GM18499 (cell line): Measurements from ENCODE around the gene USP7.

Source experiments
- ATAC-seq: cut with Tn5 transposase; IDR thresholded peaks from one replicate; pipeline ENCODE4 v1.9.1; 2021; ENCODE audit warnings: moderate number of reproducible peaks; ENCODE audit not compliant: insufficient read depth, unreplicated experiment

Gene USP7

GRCh38 chr16:8867216-8867931 is 96.3 kb downstream of the USP7 start:
- no peak for ATAC-seq

GRCh38 chr16:8866884-8867215 is 96.9 kb downstream of the USP7 start:
- no peak for ATAC-seq

GRCh38 chr16:8866118-8866883 is 97.4 kb downstream of the USP7 start:
- ATAC-seq, result no peak

DNA sequence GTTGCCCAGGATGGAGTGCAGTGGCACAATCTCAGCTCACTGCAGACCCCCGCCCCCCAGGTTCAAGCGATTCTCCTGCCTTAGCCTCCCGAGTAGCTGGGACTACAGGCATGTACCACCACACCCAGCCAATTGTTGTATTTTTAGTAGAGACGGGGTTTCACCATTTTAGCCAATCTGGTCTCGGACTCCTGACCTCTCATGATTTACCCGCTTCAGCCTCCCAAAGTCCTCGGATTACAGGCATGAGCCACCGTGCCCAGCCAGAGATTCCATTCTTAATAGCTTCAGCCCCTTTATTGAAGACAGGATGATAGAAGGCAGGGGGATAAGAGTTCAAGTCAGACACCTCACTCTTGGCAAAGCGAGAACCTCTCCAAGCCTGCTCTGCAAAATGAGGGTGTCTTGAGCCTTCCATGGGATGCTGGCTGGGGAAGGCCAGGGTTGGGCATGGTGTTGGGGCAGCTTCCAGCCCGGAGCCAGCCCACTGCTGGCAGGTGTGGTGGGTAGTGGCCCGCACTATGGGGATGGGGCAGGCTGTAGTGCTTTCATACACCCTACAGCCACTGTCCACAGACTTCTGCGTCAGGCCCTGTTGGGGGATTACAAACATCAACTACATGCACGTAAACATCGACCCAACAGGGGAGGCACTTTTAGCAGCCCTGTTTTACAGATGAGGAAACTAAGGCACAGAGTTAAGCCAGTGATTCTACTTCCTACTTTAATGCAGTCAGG is 98.4 kb downstream of the USP7 start:
- no peak for ATAC-seq

DNA sequence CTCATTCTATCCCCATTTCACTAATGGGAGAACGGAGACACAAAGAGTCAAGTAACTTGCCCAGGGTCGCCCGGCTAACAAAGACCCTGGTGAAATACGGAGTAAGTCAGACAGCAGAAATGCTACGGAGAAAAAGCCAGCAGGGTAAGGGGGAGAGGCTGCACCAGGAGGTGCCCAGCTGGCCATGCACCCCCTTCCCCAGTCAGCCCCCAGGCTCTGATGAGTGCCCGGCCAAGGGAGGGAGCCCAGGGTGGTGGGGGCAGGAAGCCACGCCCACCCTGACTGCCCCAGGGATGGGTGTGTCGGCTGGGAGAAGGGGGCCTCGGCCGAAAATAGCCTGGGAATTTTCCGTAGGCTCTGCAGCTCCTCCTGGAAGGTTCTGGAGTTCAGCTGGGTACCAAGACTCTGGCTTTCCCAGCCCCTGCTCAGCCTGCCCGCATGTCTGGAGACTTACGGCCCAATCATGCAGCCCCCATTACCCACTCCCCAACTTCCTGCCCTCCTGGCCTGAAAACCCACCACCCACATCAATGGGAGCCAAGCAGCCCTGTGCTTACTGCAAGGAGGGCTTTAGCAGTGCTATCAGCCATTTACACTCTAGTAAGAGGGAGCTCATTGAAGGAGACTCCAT is 99.1 kb downstream of the USP7 start:
- ATAC-seq, result no peak

DNA sequence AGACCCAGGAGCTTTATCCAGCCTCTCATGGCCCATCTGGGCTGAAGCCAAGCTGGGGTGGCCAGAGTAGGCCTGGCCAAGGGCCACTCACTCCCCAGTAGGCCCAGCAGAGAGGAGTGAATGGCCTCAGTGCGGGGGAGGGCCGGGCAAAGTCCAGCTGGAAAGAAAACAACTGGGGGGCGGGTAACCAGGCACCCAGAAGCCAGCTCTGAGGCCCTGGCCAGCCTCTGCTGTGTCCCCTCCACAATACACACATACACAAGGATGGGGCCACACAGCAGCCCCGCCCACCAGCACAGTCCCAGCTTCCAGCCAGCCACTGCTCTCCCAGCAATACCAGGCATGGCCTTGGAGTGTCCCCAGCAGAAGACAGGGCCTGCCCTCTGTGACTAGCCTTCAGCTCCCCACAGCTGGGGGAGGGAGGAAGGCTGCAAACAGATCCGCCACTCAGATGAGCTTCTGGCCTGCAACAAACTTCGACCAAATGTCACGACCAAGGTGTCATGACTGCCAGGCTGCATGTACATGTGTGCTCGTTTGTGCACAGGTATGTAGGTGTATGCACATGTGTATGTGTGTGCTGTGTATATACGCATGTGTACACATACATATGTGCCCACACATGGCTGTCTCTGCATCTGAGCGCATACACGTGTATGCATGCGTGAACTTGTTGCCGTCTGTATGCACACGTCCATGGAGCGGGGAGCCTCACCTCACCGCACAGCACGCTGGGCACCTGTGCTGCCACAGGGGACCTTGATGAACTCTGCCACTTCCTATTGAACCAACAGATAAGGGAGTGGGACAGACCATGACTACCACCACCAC is 99.9 kb downstream of the USP7 start:
- no peak for ATAC-seq

DNA sequence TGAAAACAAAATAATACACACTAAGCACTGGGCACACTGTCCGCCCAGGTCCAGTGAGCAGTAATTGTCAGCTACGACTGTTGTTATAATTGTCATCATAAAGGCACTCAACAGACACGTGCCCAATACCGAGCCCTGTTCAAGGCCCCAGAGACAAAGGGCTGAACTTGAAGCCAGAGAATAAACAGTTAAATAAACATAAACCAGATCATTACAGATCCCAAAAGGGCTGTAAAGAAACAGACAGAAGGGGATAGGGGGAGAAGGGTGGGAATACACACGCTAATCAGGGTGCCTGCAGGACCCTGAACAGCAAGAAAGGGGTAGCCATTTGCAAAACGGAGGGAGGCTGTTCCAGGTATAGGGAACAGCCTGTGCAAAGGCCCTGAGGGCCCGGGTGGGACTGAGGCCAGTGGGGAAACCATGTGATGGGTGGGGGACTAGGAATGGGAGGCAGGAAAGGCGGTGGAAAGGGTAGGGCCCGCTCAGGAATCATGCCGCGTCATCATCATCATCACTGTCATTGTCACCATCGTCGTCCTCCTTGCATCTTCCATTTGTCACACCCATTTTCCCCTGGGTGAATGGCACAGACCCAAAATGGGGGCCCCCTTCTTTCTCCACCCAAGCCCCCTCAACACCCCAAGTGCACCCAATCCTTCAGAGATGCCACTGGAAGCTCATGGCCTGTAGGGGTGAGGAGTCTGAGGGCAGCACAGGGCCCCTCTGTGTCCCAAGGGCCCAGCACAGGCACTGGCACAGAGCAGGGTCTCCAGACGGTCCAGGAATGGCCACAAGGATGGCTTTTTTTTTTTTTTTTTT is 101.2 kb downstream of the USP7 start:
- ATAC-seq, result no peak

DNA sequence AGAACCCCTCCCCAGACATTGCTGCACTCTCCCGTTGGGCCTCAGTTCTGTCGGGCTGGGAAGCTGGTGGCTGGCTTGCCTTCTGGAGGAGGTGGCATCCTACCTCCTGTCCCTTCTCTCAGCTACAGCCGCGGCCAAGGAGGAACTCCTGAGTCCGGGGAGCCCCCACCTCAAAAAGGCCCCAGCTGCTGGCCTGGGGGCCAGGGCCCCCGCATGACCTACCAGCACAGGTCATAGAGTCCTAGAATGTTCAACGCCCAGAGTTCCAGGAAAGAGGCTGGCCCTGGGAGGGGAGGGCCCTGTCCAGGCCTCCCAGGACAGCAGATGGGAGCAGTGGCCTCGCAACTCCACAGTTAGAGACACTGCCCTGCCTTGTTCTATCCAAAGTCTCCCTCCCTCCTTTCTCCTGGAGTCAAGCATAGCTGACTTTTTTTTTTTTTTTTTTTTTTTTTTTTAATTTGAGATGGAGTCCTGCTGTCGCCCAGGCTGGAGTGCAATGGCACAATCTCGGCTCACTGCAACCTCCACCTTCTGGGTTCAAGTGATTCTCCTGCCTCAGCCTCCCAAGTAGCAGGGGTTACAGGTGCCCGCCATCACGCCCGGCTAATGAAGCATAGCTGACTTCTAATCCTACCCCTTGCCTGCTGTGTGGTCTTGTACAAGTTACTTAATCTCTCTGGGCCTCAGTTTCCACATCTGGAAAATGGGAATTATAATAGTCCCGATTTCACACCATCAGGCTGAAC is 102.0 kb downstream of the USP7 start:
- ATAC-seq, result no peak

- ATAC-seq, result no peak
These were observed 103.5 kb downstream of the USP7 start for GRCh38 chr16:8859913-8860881.

GRCh38 chr16:8858994-8859912 is 104.5 kb downstream of the USP7 start:
- no peak for ATAC-seq

DNA sequence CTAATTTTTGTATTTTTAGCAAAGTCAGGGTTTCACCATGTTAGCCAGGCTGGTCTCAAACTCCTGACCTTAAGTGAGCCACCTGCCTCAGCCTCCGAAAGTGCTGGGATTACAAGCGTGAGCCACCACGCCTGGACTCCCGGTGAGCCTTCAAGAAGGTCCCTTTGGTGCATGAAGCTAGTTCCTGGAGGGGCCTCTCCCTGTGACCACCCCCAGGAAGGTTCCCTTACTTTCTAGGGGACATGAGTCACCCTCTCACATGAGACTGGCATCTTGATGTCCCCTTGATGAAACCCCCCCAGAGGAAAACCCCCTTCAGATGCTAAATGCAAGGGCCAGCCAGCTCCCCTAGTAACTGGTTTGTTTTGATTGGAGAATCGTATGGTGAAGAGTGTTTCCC is 107.7 kb downstream of the USP7 start:
- no peak for ATAC-seq

GRCh38 chr16:8855051-8855786 is 108.5 kb downstream of the USP7 start:
- no peak for ATAC-seq

DNA sequence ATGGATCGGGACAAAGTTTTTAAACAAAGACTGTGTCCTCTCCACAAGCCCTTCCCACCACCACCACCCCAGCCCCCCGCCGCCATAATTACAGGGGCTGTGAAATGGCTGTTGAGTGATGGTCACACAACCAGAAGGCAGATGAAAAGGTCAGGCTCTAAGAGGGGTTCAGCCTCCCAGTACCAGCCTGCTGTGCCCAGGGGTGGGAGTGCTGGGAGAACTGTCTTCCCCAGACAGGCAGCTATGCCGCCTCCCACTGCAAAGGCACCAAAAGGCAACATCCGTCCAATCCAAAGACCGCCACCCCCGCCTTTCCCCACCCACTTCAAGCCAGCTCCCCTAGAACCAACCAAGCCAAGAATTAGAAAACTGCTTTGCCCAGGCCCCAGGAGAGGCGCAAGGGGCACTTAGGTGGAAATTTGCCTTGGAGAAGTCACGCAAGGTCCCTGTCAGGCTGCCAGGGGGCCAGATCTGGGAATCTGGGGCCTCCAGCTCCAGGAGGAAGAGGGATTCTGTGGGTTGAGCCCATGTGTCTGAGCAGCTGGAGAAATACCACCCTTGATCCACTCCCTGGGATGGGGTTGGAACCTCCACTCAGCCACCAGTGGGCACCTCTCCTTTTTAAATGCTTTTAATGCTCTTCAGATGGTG is 109.3 kb downstream of the USP7 start:
- ATAC-seq, result no peak

DNA sequence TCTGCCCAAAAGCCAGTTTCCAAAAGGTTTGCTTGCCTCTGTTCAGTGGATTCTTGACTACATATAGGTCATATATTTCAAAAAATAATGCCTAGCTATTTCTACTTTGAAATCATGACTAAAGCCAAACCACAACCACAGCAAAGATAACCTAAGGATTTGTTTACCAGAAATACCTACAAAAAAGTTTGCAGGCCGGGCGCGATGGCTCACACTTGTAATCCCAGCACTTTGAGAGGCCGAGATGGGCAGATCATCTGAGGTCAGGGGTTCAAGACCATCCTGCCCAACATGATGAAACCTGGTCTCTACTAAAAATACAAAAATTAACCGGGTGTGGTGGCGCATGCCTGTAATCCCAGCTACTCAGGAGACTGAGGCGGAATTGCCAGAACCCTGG is 110.1 kb downstream of the USP7 start:
- no peak for ATAC-seq

GRCh38 chr16:8853150-8853549 is 110.6 kb downstream of the USP7 start:
- ATAC-seq, result no peak
